WTC11 (cell line): ENCODE data around the gene ZNF799. TPM values are rescaled to one million over a fixed set of nuclear protein-coding genes. Genes with fewer than 3 reads are reported as not detected.

Source experiments
- ATAC-seq: fragments of 200-7000 bp; cut with Tn5 transposase; 2 replicates; pipeline ENCODE4 v1.10.0; 2021; ENCODE audit warnings: mild to moderate bottlenecking, moderate library complexity
- CTCF ChIA-PET: fragments of 300-600 bp; sonication (Branson Sonifier 250); formaldehyde crosslinking; loops from one replicate; lab custom pipeline; 2021; ENCODE audit warnings: antibody characterized with exemption; lab: Charles Lee
- POLR2A ChIA-PET: fragments of 350-600 bp; sonication (Branson Sonifier 250); formaldehyde crosslinking; loops from one replicate; lab custom pipeline; 2021; ENCODE audit warnings: antibody characterized with exemption; lab: Charles Lee
- DNase-seq: peaks from one replicate; pipeline ENCODE4 v3.0.0; 2021; ENCODE audit warnings: low spot score
- H3K27ac Mint-ChIP-seq: 2 replicates; pipeline ENCODE4 v1.8.0; 2021; ENCODE audit warnings: mixed read lengths
- H3K27me3 Mint-ChIP-seq: 2 replicates; pipeline ENCODE4 v1.8.0; 2021; ENCODE audit warnings: low read depth, mild to moderate bottlenecking, moderate library complexity, mixed read lengths
- H3K36me3 Mint-ChIP-seq: 2 replicates; pipeline ENCODE4 v1.8.0; 2021; ENCODE audit warnings: mixed read lengths
- H3K4me1 Mint-ChIP-seq: 2 replicates; pipeline ENCODE4 v1.8.0; 2022; ENCODE audit warnings: mixed read lengths
- H3K4me3 Mint-ChIP-seq: 2 replicates; pipeline ENCODE4 v1.8.0; 2021; ENCODE audit warnings: mild to moderate bottlenecking, moderate library complexity, mixed read lengths
- H3K9me3 Mint-ChIP-seq: 2 replicates; pipeline ENCODE4 v1.8.0; 2021; ENCODE audit warnings: mixed read lengths
- ATF1 ChIP-seq: sonication (generic); formaldehyde crosslinking; IDR thresholded peaks from 2 replicates; pipeline ENCODE4 v1.8.1; 2023; ENCODE audit warnings: mild to moderate bottlenecking, moderate library complexity, missing genetic modification reagents
- ERG ChIP-seq: fragments of 250-450 bp; sonication (Bioruptor Pico); IDR thresholded peaks from 2 replicates; pipeline ENCODE4 v1.8.0; 2021; ENCODE audit warnings: mild to moderate bottlenecking
- ESRRA ChIP-seq: sonication (generic); formaldehyde crosslinking; IDR thresholded peaks from 2 replicates; pipeline ENCODE4 v1.8.1; 2022; ENCODE audit warnings: mild to moderate bottlenecking, missing genetic modification reagents, borderline replicate concordance
- FOXP1 ChIP-seq: sonication (generic); formaldehyde crosslinking; IDR thresholded peaks from 2 replicates; pipeline ENCODE4 v1.8.0; 2022; ENCODE audit warnings: missing genetic modification reagents, mild to moderate bottlenecking, moderate library complexity, borderline replicate concordance
- HMGXB4 ChIP-seq: sonication (generic); formaldehyde crosslinking; IDR thresholded peaks from 2 replicates; pipeline ENCODE4 v1.8.1; 2023; ENCODE audit warnings: mild to moderate bottlenecking, moderate library complexity, missing genetic modification reagents
- NR3C1 ChIP-seq: sonication (generic); formaldehyde crosslinking; conservative IDR thresholded peaks from 2 replicates; pipeline ENCODE4 v1.8.1; 2023; ENCODE audit warnings: low read depth, mild to moderate bottlenecking, missing genetic modification reagents
- ZNF532 ChIP-seq: fragments of 250-450 bp; sonication (Bioruptor Pico); IDR thresholded peaks from 2 replicates; pipeline ENCODE4 v1.9.0; 2021; ENCODE audit warnings: mild to moderate bottlenecking, borderline replicate concordance
- total RNA-seq: library from RNA; stranded (reverse); gene quantifications from 3 replicates; pipeline ENCODE4 v1.2.3, GENCODE V29; 2021
- TF ChIP-seq, protein P1 (sequence below): sonication (generic); formaldehyde crosslinking; IDR thresholded peaks from 2 replicates; pipeline ENCODE4 v1.8.1; 2023; ENCODE audit warnings: mild to moderate bottlenecking, missing genetic modification reagents, moderate library complexity
- TF ChIP-seq, protein P2 (sequence below): sonication (generic); formaldehyde crosslinking; IDR thresholded peaks from 2 replicates; pipeline ENCODE4 v1.8.1; 2022; ENCODE audit warnings: low read depth, missing genetic modification reagents, borderline replicate concordance
- TF ChIP-seq, protein P3 (sequence below): fragments of 250-450 bp; sonication (Bioruptor Pico); IDR thresholded peaks from 2 replicates; pipeline ENCODE4 v1.9.0; 2021; ENCODE audit warnings: moderate library complexity, mild to moderate bottlenecking, inconsistent platforms, borderline replicate concordance

ZNF799 gene
- total RNA-seq, 1 experiment from 2014 or later = 3.7 TPM

GRCh38 chr19:12379732-12380443 is 21.2 kb downstream of the ZNF799 start:
- H3K4me3 Mint-ChIP-seq = no peak overlapping the region
- H3K9me3 Mint-ChIP-seq = peaks cover 55% of the 10 kb centered on the region
- TF ChIP-seq, protein P1, sequence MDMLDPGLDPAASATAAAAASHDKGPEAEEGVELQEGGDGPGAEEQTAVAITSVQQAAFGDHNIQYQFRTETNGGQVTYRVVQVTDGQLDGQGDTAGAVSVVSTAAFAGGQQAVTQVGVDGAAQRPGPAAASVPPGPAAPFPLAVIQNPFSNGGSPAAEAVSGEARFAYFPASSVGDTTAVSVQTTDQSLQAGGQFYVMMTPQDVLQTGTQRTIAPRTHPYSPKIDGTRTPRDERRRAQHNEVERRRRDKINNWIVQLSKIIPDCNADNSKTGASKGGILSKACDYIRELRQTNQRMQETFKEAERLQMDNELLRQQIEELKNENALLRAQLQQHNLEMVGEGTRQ (CRISPR knock-in tag) = no peak
- TF ChIP-seq, all 79 proteins: peak for 0
- ChIA-PET POLR2A (no interaction called here), CTCF (interaction anchor here (0.6 kb wide), 1 partner anchor 278 kb away, joined by 4 read pairs; no protein-coding TSS in a partner anchor)
- Mint-ChIP-seq H3K27ac (no peak overlapping the region), H3K4me1 (no peaks in the 10 kb centered on the region), H3K27me3 (peaks cover 2% of the 10 kb centered on the region), H3K36me3 (peaks cover 28% of the 10 kb centered on the region)
- DNase-seq = no peak
- ATAC-seq = no peak

- H3K27ac Mint-ChIP-seq = no peak overlapping the region
- H3K9me3 Mint-ChIP-seq = peaks cover 34% of the 10 kb centered on the region
- POLR2A ChIA-PET = no interaction called here
These were observed 27.0 kb downstream of the ZNF799 start for GRCh38 chr19:12374026-12374425.

More at GRCh38 chr19:12374026-12374425, 27.0 kb downstream of the ZNF799 start:
- TF ChIP-seq NR3C1 (CRISPR knock-in tag) (no peak), FOXP1 (no peak), ERG (CRISPR knock-in tag) (no peak), ATF1 (no peak), HMGXB4 (CRISPR knock-in tag) (no peak), ZNF532 (CRISPR knock-in tag) (no peak), ESRRA (CRISPR knock-in tag) (no peak)
- TF ChIP-seq, protein P1 (CRISPR knock-in tag) = no peak
- TF ChIP-seq, protein P2, sequence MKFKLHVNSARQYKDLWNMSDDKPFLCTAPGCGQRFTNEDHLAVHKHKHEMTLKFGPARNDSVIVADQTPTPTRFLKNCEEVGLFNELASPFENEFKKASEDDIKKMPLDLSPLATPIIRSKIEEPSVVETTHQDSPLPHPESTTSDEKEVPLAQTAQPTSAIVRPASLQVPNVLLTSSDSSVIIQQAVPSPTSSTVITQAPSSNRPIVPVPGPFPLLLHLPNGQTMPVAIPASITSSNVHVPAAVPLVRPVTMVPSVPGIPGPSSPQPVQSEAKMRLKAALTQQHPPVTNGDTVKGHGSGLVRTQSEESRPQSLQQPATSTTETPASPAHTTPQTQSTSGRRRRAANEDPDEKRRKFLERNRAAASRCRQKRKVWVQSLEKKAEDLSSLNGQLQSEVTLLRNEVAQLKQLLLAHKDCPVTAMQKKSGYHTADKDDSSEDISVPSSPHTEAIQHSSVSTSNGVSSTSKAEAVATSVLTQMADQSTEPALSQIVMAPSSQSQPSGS (CRISPR knock-in tag) = no peak
- TF ChIP-seq, protein P3, sequence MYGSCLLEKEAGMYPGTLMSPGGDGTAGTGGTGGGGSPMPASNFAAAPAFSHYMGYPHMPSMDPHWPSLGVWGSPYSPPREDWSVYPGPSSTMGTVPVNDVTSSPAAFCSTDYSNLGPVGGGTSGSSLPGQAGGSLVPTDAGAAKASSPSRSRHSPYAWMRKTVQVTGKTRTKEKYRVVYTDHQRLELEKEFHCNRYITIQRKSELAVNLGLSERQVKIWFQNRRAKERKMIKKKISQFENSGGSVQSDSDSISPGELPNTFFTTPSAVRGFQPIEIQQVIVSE (CRISPR knock-in tag) = no peak
- TF ChIP-seq, all 79 proteins: peak for 0
- no peak for ATAC-seq
- no peak overlapping the region for H3K4me3 Mint-ChIP-seq
- no peaks in the 10 kb centered on the region for H3K4me1 Mint-ChIP-seq
- H3K27me3 Mint-ChIP-seq = peaks cover 2% of the 10 kb centered on the region; the same call in 1 of the 2 replicates
- CTCF ChIA-PET = interaction anchor here (1.2 kb wide), 1 partner anchor 9 kb away, joined by 3 read pairs; the partner anchor contains the start of gene ZNF442
- no peak for DNase-seq
- peaks cover 10% of the 10 kb centered on the region for H3K36me3 Mint-ChIP-seq
